Vagina (tissue), 2 donors: ENCODE measurements around the gene DMRT1.

Experiments used
- CTCF ChIP-seq, 3 experiments: fragments of 450-650 bp in 2 of 3; fragments of 200-600 bp in 1 of 3; sonication (generic) in 1 of 3; IDR thresholded peaks; one replicate each; pipeline ENCODE4 v1.5.1; 2017 to 2019; ENCODE audit warnings: antibody characterized with exemption in 3 of 3, mild to moderate bottlenecking in 2 of 3, moderate library complexity in 2 of 3
- POLR2A ChIP-seq, 2 donors: fragments of 450-650 bp; IDR thresholded peaks; one replicate each; pipeline ENCODE4 v1.6.1; 2017; ENCODE audit warnings: antibody characterized with exemption in 2 of 2, mild to moderate bottlenecking in 2 of 2, moderate library complexity in 2 of 2

- TF ChIP-seq CTCF (IDR thresholded peaks at IDR 0.05), result no peak
- TF ChIP-seq POLR2A (IDR thresholded peaks at IDR 0.05), result no peak
Observed at GRCh38 chr9:1008216-1008615, 166.7 kb downstream of the DMRT1 start.
